Right lobe of liver (tissue), 4 donors: ENCODE measurements around the gene CTCFL.

Experiments
- CTCF ChIP-seq, 4 donors: fragments of 200-600 bp in 3 of 4; fragments of 450-650 bp in 1 of 4; IDR thresholded peaks; one replicate each; pipeline versions ENCODE4 v1.5.1 to v1.8.0; 2016 to 2022; ENCODE audit warnings: antibody characterized with exemption in 4 of 4, mild to moderate bottlenecking in 2 of 4
- POLR2A ChIP-seq: fragments of 450-650 bp; IDR thresholded peaks from one replicate; pipeline ENCODE4 v1.6.1; 2017; ENCODE audit warnings: antibody characterized with exemption, mild to moderate bottlenecking
- donor health status: DM: no; HTN: no; CAD: no.
- donor health status: DM: no; HTN: no; CAD: no.
- donor health status: DM: no; HTN: yes; CAD: no.

GRCh38 chr20:57465943-57466342 lies 59.0 kb downstream of the CTCFL start:
- TF ChIP-seq CTCF (IDR thresholded peaks at IDR 0.05), result peak in 1 of 4 donors; percentile 11
- no peak for TF ChIP-seq POLR2A
